HG03432 (cell line): ENCODE results near the gene CCR8.
"Not testable (repeated sequence)": the region's sequence is repeated elsewhere in the genome, so short reads cannot be mapped to it uniquely, and the experiment has no call there.

Experiments
- ATAC-seq: cut with Tn5 transposase; IDR thresholded peaks from one replicate; pipeline ENCODE4 v1.9.1; 2021; ENCODE audit warnings: mild to moderate bottlenecking, moderate library complexity; ENCODE audit not compliant: unreplicated experiment

CCR8 gene

DNA sequence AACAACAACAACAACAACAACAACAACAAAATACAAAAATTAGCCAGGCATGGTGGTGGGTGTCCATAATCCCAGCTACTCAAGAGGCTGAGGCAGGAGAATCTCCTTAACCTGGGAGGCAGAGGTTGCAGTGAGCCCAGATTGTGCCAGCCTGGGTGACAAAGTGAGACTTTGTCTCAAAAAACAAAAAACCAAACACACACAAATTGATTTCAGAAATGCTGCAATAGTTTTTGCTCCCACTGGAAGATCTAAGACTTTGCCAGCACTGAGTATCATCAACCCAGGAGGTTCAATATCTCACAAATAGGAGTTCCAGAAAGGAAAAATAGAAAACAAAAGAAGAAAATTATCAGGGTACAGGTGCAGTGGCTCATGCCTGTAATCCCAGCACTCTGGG is 16.2 kb upstream of the CCR8 start:
- no peak for ATAC-seq

DNA sequence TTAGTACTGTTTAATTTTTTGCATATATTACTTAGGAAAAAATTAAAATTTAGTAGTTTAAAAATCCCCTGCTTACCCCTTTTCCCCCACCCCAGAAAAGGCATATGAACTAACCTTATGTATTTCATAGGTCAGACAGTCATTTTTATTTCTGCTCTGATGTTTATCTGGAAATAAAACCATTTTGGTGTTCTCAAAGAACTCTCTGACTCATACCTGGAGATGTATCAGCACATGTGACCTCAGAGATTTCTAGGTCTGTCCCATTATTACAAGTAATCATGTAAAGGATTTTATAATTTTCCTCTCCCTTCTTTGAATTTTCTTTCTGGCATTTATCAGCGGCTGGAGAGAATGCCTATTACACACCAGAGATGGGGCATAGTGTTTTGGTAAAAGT is 14.1 kb upstream of the CCR8 start:
- no peak for ATAC-seq

DNA sequence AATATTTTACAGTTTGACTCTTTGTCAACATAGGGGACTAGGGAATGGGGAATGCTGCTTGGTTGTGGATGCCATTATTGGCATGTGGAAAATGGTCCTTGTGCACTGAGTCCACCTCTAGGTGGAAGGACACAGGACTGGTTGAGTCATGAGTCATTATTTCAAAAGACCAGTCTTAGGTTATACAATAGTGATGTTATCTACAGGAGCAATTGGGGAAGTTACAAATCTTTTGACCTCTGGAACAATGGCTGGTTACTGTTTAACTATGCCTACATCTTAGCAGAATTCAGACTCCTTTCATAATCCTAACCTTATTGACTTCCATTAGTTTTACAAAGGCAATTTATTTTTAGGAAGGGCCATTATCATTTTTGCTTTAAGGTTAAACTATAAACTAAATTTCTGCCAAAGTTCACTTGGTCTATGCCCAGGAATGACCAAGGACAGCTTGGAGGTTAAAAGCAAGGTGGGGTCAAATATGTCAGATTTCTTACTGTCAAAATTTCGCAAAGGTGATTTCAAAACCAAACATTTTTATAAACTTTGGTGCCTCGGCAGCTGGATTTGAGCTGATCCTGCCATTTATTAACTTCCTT is 11.8 kb upstream of the CCR8 start:
- no peak for ATAC-seq

DNA sequence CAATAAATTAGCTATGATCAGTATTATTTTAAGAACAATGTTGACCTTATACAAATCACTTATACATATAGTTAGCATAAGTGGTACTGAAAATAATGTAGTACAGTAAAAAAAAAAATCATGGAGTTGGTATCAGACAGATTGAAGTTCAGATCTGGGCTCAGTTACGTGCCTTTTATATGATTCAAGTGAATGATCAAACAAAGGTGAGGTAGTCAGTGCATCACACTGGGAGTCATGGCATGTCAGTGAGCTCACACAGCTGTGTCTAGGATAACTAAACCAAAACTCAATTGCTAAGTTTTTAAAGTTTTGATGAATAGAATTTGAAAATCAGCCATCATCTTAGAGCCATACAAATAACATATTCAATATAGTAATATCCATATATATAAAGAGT is 11.2 kb upstream of the CCR8 start:
- ATAC-seq = no peak

DNA sequence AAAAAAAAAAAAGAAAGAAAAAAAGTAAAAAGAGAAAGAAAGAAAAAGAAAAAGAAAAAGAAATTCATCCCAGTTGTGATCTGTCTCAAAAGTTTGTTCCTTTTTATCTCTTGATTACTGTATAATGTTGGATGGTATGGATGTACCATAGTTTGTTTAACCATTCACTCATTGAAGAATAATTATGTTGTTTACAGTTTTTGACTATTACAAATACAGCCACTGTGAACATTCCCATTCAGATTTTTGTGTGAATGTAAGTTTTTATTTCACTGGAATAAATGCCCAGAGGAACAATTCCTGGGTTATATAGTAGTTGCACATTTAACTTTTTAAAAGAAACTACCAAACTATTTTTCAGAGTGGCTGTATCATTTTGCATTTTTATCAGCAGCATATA is 10.3 kb upstream of the CCR8 start:
- no peak for ATAC-seq

DNA sequence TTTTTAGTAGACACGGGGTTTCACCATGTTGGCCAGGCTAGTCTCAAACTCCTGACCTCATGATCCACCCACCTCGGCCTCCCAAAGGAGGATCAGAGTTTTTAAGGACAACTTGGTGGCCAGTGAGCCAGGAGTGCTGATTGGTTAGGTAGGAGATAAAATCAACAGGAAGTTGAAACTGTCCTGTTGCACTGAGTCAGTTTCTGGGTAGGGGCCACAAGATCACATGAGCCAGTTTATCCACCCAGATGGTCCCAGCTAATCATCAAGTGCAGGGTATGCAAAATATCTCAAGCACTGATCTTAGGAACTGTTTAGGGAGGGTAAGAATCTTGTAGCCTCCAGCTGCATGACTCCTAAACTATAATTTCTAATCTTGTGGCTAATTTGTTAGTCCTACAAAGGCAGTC is 7.9 kb upstream of the CCR8 start:
- ATAC-seq = not testable (repeated sequence)

DNA sequence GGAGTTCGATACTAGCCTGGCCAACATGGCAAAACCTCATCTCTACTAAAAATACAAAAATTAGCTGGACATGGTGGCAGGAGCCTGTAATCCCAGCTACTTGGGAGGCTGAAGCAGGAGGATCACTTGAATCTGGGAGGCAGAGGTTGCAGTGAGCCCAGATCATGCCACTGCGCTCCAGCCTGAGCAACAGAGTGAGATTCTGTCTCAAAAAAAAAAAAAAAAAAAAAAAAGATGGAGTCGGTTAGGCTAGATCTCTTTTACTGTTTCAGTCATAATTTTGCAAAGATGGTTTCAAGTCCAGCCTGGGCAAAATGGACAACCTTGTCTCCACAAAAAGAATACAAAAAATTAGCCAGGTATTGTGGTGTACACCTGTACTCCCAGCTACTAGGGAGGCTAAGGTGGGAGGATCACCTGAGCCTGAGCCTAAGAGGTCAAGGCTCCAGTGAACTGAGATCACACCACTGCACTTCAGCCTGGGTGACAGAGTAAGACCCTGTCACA is 7.2 kb upstream of the CCR8 start:
- ATAC-seq = not testable (repeated sequence)

DNA sequence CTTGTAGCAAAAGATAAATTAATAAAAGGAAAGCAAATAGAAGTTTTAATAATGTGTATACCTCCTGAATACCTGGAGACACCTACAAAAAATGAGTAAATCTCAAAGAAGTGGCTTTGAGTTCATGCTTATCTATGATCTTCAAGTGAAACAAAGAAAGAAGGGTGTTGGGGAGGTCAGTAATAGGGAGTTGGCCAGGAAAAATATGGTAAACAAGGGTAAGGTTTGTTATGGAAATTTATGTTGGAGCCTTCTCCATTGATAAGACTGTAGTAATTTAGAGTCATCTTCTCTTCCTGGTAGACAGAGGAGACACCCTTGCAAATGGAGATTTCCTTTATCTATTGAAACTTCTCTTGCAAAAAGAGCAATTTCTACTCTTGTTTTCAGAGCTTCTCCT is 6.6 kb upstream of the CCR8 start:
- ATAC-seq = no peak

DNA sequence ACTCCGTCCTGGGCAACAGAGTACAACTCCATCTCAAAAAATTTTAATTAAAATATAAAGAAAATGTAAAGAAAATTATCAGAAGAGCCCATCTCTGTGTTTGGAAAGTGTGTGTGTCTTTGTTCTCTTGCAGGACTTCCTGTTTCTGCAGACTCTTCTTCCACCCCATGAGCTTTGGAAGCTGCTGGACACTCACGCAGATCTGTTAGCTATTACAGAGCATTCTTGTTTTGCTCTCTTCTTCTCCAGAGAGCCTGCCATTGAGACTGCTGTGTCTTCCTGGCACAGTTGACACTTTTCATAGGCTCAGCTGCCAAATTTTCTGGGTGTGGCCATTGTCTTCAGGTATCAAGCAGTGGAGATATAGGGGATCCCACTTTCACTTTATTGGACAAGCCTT is 6.0 kb upstream of the CCR8 start:
- no peak for ATAC-seq

DNA sequence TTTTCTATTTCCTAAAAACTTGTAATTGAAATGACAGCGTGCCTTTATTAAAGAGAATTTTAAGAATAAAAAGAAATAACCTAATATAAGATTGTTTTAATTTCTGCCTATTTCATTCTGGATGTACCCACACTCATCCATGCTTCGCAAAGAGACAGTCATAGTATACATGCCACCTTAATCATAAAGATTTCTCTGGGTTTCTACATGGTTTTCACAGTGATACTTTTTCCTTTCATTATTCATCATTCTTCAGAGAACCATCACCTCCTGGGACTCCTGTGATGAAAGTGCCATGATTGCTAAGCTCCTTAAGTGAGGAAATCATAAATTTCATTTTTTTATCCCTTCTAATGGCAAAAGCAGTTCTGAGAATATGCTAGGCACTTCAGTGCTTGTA is 4.3 kb upstream of the CCR8 start:
- no peak for ATAC-seq

DNA sequence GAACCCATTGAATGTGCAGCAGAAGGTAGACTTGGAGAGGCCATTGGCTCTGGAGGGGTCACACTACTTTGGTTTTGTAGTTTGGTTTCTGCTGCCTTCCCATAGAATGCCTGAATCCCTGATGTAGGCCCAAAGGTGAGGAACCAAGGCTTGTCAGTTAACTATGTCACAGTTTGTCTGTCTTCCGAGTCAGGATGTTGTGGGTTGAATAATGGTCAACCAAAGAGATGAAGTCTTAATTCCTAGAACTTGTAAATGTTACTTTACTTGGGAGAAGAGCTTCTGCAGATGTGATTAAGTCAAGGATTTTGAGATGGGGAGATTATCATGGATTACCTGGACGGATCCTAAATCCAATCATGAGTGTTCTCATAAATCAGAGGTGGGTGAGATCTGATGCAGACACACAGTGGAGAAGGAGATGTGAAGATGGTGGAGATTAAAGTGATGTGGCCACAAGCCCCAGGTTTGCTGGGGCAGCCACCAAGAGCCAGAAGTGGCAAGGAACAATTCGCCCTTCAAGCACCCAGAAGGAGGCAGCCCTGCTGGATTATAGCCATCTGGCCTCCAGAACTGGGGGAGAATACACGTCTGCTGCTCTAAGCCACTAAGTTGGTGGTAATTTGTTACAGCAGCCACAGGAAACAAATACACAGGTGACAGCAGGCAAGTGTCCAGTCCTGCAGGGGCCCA is 2.3 kb upstream of the CCR8 start:
- no peak for ATAC-seq

DNA sequence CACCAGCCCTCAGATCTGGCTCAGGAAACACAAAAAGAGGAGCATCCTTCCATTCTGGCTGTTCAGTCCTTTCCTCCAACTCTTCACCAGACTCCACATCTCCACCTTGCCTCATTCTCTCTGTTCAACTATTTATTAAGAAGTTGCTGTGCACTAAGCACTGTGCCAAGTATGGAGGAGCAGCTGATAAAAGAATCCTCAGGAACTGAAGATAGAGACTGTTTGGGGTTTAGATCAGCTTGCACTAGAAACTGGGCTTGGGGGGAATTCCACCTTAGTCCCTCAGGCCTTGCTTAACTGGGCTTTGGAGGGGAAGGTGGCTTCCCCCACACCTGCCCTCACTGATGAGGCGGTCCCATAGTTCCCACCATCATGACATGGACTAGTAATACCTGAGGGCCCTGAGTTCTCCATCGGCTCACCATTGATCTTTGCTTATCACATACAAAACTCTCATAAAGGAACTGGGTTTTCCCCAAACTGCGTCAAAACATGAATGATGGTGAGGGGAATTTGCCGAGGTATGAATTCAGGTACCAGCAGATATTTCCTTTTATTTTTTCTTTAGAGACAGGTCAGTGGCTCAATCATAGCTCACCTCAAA is 1.7 kb upstream of the CCR8 start:
- ATAC-seq = peak; percentile 72

DNA sequence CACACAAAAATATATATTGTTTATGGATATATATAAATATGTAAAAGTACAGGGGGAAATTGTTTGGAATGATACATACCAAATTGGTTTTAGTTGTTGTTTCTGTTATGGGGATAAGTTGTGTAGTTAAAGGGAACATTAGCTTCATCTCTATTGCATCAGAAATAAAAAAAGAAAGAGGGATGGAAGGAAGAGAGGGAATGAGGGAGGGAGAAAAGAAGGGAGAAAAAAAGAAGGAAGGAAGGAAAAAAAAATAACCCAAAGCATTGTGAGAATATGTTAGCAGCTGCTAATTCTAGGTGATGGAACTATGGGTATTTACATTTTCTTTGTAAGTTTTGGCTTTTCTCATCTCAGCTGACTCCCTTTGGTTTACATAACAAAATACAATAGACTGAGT is 1.3 kb downstream of the CCR8 start:
- ATAC-seq = no peak

DNA sequence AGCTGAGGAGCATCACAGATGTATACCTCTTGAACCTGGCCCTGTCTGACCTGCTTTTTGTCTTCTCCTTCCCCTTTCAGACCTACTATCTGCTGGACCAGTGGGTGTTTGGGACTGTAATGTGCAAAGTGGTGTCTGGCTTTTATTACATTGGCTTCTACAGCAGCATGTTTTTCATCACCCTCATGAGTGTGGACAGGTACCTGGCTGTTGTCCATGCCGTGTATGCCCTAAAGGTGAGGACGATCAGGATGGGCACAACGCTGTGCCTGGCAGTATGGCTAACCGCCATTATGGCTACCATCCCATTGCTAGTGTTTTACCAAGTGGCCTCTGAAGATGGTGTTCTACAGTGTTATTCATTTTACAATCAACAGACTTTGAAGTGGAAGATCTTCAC is 3.0 kb downstream of the CCR8 start:
- no peak for ATAC-seq

DNA sequence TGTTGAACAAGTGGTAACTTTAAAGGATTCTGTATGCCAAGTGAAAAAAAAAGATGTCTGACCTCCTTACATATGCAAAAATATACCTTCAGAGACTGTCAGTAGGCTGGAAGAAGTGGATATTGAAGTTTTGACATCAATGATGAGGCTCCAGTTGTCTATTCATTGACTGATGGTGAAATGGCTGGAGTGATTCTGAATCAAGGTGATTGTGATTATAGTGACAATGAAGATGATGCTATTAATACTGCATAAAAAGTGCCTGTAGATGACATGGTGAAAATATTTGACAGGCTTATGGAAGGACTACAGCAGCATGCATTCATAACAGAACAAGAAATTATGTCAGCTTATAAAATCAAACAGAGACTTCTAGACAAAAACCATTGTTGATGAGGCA is 4.1 kb downstream of the CCR8 start:
- no peak for ATAC-seq

DNA sequence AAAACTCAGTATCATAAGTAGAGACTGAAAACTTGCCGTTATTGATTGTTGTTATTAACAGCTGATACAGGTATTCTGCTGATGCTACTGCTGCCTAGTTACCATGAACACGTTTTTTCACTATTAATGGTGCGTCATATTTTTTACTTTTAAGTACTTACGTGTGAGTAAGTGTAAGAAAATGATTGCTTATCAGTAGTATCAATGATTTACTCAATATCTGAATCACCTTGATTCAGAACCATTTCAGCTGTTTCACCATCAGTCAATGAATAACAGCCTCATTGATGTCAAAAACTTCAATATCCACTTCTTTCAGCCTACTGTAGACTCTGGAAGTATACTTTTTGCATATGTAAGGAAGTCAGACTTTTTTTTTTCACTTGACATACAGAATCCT is 4.7 kb downstream of the CCR8 start:
- ATAC-seq = no peak

DNA sequence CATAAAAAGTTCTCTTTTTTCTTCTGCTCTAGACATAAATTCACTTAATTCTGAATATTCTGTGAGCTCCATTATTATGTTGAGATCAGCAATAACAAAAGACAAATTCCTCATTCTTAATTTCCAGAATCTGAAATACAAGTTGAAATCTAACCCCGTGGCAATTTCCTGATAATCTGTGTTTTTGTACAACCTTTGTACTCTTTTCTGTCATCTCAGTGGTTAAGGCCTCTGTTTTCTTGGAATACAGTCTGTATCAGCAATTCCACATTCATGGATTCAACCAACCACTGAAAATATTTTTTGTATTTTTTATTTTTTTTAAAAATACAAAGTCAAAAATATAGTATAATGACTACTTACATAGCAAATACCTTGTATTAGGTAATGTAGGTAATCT is 8.7 kb downstream of the CCR8 start:
- no peak for ATAC-seq

DNA sequence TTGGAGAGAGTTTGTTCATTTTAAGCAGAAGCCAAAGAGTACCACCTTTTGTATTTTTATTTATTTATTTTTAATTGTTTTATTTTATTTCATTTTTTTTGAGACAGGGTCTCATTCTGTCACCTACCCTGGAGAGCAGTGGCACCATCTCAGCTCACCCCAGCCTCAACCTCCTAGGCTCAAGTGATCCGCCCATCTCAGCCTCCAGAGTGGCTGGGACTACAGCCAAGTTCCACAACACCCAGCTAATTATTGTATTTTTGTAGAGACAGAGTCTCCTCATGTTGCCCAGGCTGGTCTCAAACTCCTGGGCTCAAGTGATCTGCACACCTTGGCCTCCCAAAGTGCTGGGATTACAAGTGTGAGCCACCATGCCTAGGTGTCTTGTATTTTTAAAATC is 9.6 kb downstream of the CCR8 start:
- no peak for ATAC-seq

DNA sequence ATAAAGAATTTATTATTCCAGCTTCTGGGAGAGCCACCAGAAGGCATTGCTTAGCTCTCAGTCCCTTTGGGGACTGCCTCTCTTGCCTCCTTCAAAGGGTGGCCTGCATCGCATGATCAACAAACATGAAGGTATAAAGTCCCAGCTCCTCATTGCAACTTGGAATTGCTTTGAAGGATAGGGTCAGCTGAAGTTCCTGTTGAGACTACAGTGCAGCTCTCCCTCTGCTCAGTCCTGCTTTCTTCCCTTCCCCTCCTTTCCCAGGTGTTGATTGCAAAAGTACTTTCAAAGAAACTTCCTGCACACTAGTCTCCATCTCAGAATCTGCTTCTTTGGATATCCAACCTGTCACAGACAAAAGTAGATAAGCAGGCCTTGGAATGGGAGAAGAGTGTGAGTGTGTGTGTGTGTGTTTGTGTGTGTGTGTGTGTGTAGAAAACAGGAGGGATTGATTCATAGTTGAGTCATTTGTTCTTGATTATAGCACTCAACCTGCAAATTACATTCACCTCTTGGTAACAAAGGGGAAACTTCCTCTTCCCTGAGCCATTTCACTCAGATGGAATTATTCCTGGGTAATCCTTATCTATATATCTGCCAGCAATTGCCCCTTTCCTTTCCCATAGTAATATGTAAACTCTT is 13.7 kb downstream of the CCR8 start:
- no peak for ATAC-seq

DNA sequence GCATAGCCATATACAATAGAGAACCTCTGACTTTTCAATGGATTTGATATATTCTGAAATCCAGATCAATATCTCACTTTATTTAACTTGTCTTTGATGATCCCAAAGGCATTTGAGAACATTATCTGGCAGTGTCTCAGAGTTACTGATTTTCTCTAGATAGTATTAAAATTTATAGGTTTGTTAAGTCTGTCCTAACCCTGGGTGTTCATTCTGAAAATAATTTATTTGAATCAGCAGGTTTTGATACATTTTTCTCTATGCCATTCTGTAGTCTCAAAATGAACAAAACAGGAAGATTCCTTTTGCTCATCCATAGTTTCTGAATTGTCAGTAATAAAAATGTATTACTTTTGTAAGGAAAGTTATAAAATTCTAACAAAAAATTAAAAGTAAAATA is 14.3 kb downstream of the CCR8 start:
- no peak for ATAC-seq

DNA sequence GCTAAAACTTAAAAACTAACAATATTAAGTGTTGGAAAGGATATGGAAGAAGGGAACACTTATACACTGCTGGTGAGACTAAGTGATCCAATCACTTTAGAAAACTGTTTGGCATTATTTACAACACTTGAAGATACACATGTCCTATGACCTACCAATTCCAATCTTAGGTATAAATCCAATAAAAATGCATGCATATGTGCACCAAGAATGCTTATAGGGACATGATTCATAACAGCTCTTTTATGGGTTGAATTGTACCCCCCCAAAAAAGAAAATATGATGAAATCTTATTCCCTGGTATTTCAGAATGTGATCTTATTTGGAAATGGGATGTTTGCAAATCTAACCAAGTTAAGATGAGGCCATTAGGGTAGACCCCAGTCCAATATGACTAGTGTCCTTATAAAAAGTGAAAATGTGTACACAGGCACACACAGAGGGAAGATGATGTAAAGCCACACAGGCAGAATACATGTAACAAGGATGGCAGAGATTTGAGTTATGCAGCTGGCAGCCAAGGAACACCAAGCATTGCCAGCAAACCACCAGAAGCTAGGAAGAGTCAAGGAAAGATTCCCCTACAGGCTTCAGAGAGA is 15.3 kb downstream of the CCR8 start:
- ATAC-seq = no peak
